Activated CD8-positive, alpha-beta memory T cell treated with anti-CD3 and anti-CD28 coated beads, Interleukin-2, amount 50 U/mL, for 4 hours (primary cell): ENCODE data around the gene DNAJC22.
"Not testable (repeated sequence)": the region's sequence is repeated elsewhere in the genome, so short reads cannot be mapped to it uniquely, and the experiment has no call there.

Experiments
- DNase-seq: peaks from one replicate; pipeline ENCODE4 v3.0.0-alpha.2; 2020

The DNAJC22 gene

DNA sequence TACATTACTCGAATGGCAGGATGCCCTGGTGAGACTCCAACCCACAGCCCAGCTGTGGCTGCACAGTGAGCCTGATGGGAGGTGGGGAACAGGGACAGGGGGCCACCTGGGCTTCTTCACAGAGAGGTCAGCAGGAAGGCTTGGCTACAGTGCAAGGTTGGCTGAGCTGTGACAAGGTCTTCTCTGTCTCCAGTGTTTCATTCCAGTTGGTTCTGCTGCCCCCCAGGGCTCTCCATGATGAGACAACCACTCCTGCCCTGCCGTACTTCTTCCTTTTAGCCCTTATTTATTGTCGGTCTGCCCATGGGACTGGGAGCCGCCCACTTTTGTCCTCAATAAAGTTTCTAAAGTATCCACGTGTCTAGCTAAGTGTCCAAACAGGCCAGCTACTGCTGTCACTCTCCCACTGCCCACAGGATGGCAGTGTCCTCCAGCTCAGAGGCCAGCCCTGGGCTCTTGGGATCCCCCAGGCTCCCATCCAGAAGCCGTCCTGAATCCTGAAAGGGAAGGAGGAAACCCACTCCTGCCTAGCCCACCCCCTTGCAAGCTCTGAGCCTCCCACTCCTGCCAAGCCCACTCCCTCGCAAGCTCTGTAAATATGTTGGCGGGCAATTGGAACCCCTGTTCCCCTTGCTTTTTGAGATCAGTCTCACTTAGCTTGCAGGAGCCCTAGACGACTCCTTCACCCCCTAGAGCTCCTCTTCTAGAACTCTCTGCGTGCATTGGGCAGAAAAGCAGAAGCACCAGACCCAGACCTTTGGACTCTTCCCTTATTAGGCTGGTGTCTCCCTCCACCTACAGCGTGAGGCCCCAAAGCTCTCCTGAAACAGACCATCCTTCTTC lies 15.1 kb upstream of the DNAJC22 start:
- no peak for DNase-seq

DNA sequence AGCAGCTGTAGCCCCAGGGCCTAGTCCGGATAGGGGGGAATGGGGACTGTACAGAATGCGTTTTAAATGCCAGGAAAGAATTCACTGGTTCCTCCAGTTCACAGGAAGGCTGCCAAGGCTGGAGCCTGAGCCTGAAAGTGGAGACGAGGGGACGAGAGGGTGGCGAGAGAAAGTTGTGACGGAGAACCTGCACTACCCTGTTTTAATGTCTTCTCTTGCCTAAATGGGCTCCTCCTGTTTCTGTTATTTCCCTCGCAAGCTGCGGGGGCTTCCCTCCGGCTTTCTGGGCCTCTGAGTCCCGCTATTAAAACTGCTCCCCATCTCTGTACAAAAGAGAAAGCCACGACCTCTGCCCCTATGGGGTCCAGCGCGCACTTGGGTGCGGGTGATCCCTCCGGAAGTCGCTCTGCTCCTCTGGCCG lies 14.2 kb upstream of the DNAJC22 start:
- no peak for DNase-seq

DNA sequence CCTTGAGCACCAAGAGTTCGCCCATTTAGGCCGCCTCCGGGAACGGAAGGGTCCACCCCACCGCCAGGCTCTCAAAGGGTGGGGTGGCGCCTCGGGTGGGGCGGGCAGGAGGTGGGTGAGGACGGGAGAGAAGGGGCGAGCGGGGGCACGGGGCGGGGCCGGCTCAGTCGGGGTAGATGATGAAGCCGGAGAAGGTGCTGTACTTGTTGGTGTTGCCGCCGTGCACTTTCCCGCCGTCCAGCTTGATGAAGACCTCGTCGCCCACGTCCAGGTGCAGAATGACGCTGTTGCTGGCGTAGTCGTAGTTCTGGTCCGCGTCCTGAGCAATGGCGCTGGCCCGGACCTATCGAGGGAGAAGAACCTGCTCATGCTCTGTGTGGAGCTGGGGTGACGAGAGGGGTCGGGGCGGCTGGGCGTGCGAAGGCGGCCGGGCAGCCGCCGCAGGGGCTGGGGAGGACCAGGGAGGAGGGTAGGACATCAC lies 13.8 kb upstream of the DNAJC22 start:
- no peak for DNase-seq

DNA sequence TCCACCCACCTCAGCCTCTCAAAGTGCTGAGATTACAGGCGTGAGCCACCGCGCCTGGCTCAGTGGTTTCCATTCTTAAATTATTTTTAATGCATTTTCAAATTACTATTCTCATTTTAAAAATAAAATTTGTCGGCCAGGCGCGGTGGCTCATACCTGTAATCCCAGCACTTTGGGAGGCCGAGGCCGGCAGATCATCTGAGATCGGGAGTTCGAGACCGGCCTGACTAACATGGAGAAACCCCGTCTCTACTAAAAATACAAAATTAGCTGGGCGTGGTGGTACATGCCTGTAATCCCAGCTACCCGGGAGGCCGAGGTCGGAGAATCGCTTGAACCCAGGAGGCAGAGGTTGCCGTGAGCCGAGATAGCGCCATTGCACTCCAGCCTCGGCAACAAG lies 12.9 kb upstream of the DNAJC22 start:
- not testable (repeated sequence) for DNase-seq

DNA sequence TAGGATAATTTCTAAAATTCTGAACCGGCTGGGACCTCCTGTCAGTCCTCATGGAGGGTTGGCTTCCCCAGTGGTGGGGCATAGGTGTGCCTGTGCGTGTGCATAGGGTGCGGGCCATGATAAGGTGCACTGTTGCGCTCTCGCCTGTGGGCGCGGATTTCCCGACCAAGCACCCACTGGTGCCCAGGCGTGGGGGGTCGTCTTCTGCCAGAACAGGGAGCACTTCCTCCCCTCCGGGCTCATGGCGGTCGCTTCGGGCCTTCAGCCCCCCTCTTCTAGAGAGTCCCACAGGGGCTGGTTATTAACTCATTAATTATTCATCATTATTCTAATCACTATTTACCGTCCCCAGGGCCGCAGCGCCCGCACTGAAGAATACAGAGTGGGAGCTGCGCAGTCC lies 12.5 kb upstream of the DNAJC22 start:
- no peak for DNase-seq

DNA sequence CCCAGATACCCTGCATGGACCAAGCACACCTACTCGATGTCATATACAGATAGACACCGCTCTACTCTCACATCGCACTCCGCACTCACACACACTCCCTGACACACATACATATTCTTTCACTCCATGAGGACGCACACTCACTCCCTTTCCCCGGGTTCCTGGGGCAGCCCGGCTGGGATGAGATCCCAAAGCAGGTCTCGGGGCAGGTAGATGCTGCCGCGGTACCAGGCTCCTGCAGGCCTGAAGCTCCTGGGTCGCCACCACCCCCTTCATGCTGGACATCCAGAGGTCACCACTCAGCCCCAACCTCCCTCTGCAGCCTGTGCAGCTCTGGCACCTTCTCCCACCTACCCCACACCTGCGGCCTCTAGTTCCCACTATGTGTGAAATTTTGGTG lies 12.0 kb upstream of the DNAJC22 start:
- DNase-seq = no peak

DNA sequence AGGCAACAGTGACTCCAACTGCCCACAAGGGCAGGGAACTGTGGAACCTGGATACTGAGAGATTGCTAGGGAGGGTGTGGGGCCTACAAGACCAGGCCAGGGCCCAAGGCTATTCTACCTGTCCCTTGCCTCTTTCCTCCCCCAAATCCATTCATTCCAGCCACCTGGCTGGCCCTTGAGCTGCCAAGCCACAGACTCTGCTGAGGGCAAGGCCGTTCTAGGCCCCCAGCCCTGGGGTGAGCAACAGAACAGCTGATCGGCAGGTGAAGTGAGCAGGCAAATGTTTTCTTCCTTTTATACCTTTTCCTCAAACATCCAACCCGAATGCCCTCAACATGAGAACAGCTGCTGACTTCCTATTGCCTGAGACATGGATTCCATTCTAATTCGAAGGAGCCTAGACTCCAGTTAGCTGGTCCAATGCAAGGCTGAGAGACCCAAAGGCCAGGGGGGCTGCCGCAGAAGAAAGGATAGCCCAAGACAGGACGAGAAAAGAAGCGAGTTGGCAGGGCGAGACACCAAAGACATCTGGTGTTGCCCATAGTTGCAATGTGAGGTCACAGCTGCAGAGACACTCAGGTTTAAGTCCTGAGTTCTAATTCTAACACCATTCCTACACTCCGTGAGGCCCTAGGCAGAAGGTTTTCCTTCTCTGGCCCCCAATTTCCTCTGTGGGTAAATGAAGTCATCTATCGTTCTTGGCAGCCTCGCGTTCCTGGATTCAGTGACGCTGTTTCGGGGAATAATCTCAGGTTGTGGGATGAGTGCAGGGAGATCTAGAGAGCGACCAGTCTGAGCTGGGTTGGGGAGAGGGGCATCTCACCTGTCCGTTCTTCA lies 11.4 kb upstream of the DNAJC22 start:
- no peak for DNase-seq

DNA sequence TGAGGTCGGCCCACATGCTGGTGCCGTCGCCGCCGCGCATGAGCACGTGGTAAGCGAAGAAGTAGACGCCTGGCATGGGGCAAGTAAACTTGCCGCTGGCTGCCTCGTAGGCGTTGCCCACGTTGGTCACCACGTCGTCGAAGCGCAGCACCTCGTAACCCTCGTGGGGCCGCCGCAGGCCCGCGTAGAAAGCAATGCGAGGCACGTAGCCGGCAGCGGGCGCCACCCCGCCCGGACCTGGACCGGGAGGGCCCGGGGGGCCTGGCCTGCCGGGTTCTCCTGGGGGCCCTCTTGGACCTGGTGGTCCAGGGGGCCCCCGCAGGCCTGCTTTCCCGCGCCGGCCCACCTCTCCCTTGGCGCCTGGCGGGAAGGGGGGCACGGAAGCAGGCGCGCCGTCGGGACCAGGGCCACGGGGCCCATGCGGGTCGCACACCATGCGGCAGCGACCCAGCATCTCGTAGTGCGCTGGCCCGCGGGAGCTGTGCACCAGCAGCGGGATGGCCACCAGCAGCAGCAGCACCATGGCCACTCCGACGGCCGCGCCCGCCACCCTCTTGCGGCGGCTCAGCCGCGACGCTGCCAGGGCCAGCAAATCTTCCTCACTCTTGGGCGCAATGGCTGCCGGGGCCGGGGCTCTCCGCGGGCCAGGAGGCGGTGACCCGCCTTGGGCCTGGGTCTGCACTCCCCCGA lies 10.6 kb upstream of the DNAJC22 start:
- no peak for DNase-seq

DNA sequence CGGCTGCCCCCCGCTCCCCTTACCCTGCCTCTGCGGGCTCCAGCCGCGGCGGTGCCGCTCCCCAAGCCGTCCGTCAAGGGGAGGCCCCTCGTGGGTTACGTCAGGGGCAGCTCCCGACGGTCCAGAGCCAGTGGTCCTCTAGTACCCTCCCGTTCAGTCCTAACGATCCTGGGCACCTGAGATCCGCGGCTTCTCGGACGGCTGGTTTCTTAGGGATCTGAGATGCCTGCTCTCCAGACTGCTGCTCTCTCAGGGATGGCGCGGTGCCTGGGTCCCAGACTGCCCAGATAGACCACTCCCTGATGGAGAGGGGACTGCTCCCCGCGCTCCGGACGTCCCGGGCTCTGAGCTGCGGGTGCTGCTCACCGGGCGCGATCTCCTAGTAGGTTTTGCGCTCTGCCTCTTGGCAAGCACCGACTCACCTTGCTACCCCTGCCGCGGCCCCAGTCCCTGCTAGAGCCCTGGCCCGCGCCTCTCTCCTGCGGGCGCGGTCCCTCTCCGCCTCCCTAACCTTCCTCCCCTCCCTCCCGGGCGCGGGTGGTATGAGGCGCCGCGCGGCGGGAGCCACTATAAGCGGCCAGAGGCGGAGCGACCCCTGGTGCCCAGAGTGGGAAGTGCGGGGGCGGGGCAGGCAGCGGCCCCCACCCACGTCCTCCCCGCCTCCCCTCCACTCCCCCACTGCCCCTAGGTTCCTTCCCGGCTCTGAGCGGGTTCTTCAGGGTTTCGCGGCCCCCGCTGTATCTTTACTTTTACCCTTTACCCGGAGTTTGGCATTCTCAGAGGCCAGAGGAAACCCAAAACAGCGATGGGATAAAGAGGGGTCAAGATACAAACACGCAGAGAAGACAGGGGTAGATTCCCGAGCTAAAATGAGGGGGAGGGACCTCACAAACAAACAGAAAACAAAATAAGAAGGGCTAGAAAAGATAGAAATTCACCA lies 9.8 kb upstream of the DNAJC22 start, which contains the start of gene C1QL4:
Gene C1QL4 (minus strand): TSS at position 544 of the 940 bp plus-strand sequence. CDS start 711 bp downstream, outside the sequence.
- DNase-seq = peak; percentile 91

DNA sequence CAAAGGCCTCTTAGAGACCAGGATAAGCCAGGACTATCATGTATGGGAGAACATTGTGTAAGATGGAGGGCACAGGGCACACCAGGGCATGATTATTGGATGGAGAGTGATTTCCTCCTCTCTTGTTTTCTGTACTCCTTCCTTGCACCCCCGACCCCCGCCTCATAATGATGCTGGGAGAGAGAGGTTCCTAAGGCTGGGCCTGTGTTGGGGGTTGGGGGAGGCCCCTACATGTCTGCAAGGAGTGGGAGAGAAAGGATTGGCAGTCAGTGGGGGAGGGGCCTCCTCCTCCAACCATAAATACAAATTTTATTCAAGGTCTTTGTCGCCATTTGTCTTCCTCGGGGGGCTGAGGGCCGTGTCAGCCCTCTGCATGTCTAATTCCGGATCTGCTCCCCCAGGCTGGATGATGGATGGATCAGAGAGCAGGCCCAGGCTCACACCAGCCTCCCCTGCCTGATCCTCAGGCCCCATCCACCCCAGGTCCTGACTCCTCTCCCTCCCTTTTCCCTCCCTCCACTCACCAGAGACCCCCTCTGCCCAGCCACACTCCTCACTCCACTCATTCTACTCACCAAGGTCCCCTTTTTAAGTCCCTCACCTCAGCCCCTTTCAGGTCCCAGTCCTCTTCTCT lies 7.7 kb upstream of the DNAJC22 start:
- DNase-seq = no peak

DNA sequence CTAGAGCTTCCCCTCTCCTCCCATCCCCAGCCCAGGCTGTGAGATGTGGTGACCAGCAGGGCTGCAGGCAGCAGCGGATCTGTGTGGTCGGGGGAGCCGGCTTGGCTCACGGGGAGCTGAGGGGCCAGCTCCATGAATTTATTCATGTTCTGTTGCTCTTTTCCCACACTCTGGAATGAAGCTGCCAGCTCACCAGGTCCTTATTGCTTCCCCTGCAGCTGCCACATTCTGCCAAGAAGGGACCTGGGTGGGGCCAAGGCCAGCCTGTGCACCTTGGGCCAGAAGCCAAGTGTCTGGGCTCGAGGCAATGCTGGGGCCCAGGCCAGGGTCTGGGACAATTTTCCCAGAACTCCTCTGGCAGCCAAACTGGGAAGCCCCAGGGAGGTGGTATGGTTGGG lies 7.2 kb upstream of the DNAJC22 start:
- no peak for DNase-seq

DNA sequence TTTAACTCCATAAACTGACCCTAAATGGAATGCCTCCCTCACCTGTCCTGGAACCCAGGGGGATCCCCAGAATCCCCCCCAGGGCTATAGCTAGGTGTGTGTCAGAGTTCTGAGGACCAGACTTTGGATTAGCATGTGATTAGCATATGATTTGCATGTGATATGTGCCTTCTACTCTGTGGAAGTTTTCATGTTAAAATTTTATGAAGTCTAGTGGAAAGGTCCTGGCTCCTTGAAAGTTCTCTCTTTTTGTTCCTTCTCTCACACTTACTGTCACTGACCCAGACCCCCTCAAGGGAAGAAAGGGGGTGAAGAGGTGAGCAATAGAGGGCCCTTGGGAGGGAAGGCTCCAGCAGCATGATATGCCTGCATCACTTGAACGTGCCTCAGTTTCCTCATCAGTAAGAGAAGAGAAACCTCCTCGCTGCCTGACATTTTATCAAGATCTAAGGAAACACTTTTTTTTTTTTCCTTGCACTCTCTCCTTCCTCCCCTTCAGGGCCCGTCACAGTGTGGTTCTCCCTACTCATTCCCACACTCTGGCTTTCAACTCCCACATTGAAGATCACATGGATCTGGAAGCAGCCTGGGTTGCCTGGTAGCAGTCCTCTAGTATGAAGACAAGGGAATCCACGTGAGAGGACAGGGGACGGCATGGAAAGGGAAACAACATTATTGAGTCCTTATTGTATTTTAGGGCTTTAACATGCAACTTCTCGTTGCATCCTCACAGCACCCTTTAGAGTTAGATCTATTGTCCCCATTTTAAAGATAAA lies 6.4 kb upstream of the DNAJC22 start:
- DNase-seq = no peak

DNA sequence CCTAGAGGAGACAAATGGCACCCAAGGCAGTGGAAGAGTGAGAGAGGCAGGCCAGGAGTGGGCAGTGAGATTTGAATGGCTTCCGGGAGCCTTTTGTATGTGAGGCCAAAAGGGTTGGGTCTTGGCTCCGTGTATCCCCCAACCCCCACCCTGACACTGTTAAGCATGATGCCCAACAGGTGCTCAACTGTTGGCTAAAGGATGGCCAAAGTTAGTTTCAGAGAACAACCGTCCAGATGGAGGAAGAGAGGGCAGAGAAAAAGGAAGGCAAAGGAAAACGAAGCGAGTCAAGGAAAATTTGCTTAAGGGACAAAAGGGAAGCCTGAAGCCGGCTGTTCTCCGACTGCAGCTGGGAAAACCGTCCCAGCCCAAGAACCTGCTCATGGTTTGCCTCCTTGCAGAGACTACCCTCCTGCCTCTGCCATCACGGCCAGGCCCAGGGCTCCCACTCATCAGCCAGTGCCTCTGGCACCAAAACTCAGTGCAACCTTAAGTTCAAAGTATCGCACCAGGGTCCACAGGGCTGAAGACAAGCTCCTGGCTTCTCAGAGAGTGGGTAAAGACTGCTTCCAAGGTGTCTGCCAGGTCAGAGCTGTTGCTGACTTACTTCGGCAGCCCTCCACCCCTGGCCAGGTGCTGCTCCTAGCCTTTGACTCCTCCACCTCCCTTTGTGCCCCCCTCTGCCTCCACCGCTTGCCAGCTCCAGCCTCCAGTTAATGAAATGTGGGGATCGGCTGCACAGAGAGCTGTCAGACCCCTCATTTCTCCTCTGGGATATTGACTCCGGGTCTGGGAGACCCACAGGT lies 5.5 kb upstream of the DNAJC22 start:
- no peak for DNase-seq

DNA sequence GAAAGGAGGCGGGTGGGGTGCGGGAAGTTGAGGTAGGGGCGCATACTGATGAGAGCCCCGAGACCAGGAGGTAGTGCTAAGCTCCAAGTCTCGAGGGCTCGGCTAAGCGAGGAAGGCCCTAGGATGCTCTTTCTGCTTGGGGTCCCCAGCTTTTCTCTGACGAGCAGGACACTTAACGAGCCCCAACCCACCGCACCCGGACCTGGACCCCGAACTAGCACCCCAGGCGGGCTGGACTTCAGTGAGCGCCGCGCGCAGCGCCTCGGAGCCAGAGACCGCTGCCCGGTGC lies 5.0 kb upstream of the DNAJC22 start:
- no peak for DNase-seq

DNA sequence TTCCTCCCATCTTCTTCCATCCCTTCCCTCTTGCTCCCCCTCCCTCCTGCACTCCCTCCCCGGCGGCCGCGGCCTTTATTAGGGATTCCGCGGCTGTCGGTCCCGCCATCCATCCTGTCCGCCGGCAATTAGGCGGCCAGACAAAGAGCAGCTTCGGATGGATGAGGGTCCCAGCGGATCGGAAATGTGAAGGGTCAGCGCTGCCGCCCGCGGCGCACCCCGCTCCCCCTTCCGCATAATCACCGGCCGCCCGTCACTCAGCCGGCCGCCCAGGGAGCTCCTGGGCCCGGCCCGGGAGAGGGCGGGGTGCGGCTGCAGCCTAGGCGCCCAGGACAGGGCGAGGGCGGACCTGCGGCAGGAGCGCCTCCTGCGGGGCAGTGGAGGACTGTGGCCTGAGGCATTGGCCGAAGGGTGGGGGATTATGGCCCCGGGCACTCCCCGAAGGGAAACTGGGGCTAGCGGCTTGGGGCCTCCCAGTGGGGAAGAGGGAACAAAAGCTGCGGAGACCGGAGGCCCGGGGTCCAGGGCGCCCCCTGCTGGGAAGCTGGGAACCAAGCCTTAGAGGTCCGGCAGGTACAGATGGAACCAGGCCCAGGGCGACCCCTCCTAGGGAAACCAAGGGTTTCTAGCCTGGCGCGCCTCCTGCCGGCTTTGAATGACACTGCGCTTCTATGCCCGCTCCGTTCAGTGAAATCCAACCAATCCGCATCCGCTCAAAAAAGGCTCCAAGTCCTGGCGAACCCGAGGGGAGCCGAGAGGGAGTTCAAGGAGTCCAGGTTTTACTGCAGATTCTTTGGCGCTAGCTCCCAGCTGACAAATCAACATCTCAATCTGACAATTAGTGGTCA lies 4.4 kb upstream of the DNAJC22 start:
- DNase-seq = peak; percentile 74

DNA sequence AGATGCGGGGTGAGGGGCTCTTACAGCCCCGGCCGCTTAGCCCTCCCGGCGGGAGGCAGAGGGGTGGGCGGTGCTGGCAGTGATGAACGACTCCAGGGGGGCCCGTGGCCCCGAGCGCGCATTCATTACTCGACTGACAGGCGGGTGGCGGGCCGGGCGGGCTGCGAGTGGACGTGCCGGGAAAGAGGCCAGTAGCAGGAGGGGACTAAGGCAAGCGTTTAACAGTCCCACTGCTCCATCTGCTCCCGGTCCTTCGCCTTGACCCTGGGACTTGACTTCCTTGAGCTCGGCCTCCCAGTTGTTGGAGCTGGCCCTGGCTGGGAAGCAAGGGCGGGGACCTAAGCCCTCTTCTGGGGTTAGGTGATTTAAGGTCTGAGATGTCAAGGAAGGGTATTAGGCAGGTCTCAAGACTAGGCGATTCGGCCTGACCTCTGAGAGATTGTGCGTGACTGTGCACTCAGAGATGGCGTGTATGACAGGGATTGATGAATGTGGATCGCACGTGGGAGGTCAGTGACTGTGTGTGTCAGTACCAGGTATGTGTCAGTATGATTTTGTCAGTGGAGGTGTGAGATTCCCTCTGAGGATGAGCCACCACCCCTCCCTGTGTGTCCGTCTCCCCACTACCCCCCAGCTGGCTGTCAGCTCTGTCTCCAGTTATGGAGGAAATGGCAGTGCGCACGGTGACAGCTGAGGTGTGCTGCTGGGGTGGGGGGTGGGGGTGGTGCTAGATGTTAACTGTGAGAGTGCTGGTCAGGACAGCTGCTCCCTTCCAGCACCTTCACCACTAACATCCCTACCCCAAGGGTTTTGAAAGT lies 3.6 kb upstream of the DNAJC22 start:
- peak; percentile 46 for DNase-seq

DNA sequence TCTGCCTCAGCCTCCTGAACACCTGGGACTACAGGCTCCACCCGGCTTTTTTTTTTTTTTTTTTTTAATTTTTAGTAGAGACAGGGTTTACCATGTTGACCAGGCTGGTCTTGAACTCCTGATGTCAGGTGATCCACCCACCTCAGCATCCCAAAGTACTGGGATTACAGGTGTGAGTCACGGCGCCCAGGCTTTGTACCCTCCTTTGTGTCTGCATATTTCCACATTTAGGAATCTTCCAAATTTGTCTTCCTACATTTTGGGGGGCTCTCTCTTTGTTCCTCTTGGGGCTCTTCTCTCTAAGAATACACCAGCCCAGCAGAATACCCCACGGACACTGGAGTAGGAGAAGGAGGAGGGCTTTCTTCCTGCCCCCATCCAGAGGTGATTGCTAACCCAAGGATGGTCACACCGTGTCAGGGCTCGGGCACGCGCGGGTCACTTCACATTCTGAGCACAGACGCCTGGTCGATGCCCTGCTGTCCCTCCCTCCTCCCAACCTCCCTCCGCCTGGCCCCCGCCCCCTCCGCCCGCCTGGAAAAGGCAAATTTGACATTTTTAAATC lies 2.1 kb upstream of the DNAJC22 start:
- no peak for DNase-seq
